Stomach smooth muscle (tissue), 2 donors: Measurements from ENCODE around the gene PDE4B.
"Not testable (repeated sequence)": the region's sequence is repeated elsewhere in the genome, so short reads cannot be mapped to it uniquely, and the experiment has no call there.

ENCODE experiments used
- H3K27ac ChIP-seq: one replicate; pipeline ENCODE4 v1.7.0; 2013; ENCODE audit warnings: mild to moderate bottlenecking, low read length, inconsistent platforms
- H3K27me3 ChIP-seq, 2 donors: one replicate each; pipeline ENCODE4 v1.7.0; 2013; ENCODE audit warnings: low read length in 2 of 2; ENCODE audit not compliant: insufficient read depth in 2 of 2, control insufficient read depth in 1 of 2
- H3K36me3 ChIP-seq, 2 donors: one replicate each; pipeline ENCODE4 v1.7.0; 2013; ENCODE audit warnings: low read length in 2 of 2; ENCODE audit not compliant: control insufficient read depth in 2 of 2, insufficient read depth in 2 of 2
- H3K4me1 ChIP-seq: one replicate; pipeline ENCODE4 v1.7.0; 2013; ENCODE audit warnings: low read length; ENCODE audit not compliant: control insufficient read depth, insufficient read depth
- H3K4me3 ChIP-seq, 2 donors: one replicate each; pipeline ENCODE4 v1.7.0; 2013; ENCODE audit warnings: low read length in 2 of 2
- H3K9ac ChIP-seq, 2 donors: one replicate each; pipeline ENCODE4 v1.7.0; 2013; ENCODE audit warnings: low read length in 2 of 2, mild to moderate bottlenecking in 1 of 2
- H3K9me3 ChIP-seq, 2 donors: one replicate each; pipeline ENCODE4 v1.7.0; 2013; ENCODE audit warnings: low read length in 2 of 2; ENCODE audit not compliant: control insufficient read depth in 2 of 2
- donor health status: healthy.
- donor health status: Pancreatic carcinoma.

PDE4B gene

GRCh38 chr1:66083003-66083402 is 290.3 kb downstream of the PDE4B start:
- Histone ChIP-seq H3K4me3 (no peak overlapping the region), H3K4me1 (no peaks in the 10 kb centered on the region), H3K27me3 (no peaks in the 10 kb centered on the region), H3K9ac (no peak overlapping the region), H3K9me3 (no peaks in the 10 kb centered on the region), H3K36me3 (no peaks in the 10 kb centered on the region), H3K27ac (no peak overlapping the region)

GRCh38 chr1:66084442-66084841 is 291.7 kb downstream of the PDE4B start:
- Histone ChIP-seq H3K27ac (no peak overlapping the region), H3K4me1 (no peaks in the 10 kb centered on the region), H3K27me3 (no peaks in the 10 kb centered on the region), H3K9ac (no peak overlapping the region), H3K4me3 (no peak overlapping the region), H3K36me3 (no peaks in the 10 kb centered on the region), H3K9me3 (no peaks in the 10 kb centered on the region)

GRCh38 chr1:66085600-66085999 is 292.9 kb downstream of the PDE4B start:
- H3K4me3 ChIP-seq = no peak overlapping the region
- no peaks in the 10 kb centered on the region for H3K36me3 ChIP-seq
- no peaks in the 10 kb centered on the region for H3K4me1 ChIP-seq
- H3K27ac ChIP-seq = no peak overlapping the region
- H3K27me3 ChIP-seq = no peaks in the 10 kb centered on the region
- no peaks in the 10 kb centered on the region for H3K9me3 ChIP-seq
- no peak overlapping the region for H3K9ac ChIP-seq

- no peaks in the 10 kb centered on the region for H3K36me3 ChIP-seq
- H3K27me3 ChIP-seq = no peaks in the 10 kb centered on the region
- no peaks in the 10 kb centered on the region for H3K4me1 ChIP-seq
- H3K27ac ChIP-seq = no peak overlapping the region
- H3K9me3 ChIP-seq = no peaks in the 10 kb centered on the region
- H3K9ac ChIP-seq = no peak overlapping the region
- H3K4me3 ChIP-seq = no peak overlapping the region
Observed at GRCh38 chr1:66088787-66089186, 296.1 kb downstream of the PDE4B start.

GRCh38 chr1:66090859-66091457 is 298.3 kb downstream of the PDE4B start:
- no peaks in the 10 kb centered on the region for H3K9me3 ChIP-seq
- no peak overlapping the region for H3K9ac ChIP-seq

GRCh38 chr1:66095190-66095589 is 302.5 kb downstream of the PDE4B start:
- Histone ChIP-seq H3K36me3 (no peaks in the 10 kb centered on the region), H3K27me3 (no peaks in the 10 kb centered on the region), H3K9ac (no peak overlapping the region), H3K27ac (no peak overlapping the region), H3K9me3 (no peaks in the 10 kb centered on the region), H3K4me3 (no peak overlapping the region), H3K4me1 (no peaks in the 10 kb centered on the region)

More at GRCh38 chr1:66090859-66091457, 298.3 kb downstream of the PDE4B start:
- no peaks in the 10 kb centered on the region for H3K36me3 ChIP-seq
- no peak overlapping the region for H3K27ac ChIP-seq
- no peaks in the 10 kb centered on the region for H3K4me1 ChIP-seq
- no peaks in the 10 kb centered on the region for H3K27me3 ChIP-seq
- H3K4me3 ChIP-seq = no peak overlapping the region

GRCh38 chr1:66100959-66101358 is 308.3 kb downstream of the PDE4B start:
- not testable (repeated sequence) for H3K27me3 ChIP-seq, H3K4me3 ChIP-seq, H3K9ac ChIP-seq, H3K36me3 ChIP-seq, H3K27ac ChIP-seq, H3K9me3 ChIP-seq, H3K4me1 ChIP-seq

GRCh38 chr1:66104076-66104475 is 311.4 kb downstream of the PDE4B start:
- not testable (repeated sequence) for H3K4me3 ChIP-seq, H3K9ac ChIP-seq, H3K27ac ChIP-seq, H3K9me3 ChIP-seq, H3K27me3 ChIP-seq, H3K4me1 ChIP-seq, H3K36me3 ChIP-seq

- Histone ChIP-seq H3K4me1 (no peaks in the 10 kb centered on the region), H3K27ac (no peak overlapping the region), H3K36me3 (no peaks in the 10 kb centered on the region), H3K9ac (no peak overlapping the region), H3K27me3 (no peaks in the 10 kb centered on the region), H3K4me3 (no peak overlapping the region), H3K9me3 (no peaks in the 10 kb centered on the region)
Observed at GRCh38 chr1:66108624-66109023, 315.9 kb downstream of the PDE4B start.

GRCh38 chr1:66112744-66113400 is 320.2 kb downstream of the PDE4B start:
- Histone ChIP-seq H3K4me1 (no peaks in the 10 kb centered on the region), H3K27ac (no peak overlapping the region), H3K9ac (no peak overlapping the region), H3K36me3 (no peaks in the 10 kb centered on the region), H3K4me3 (no peak overlapping the region), H3K9me3 (no peaks in the 10 kb centered on the region), H3K27me3 (no peaks in the 10 kb centered on the region)

- H3K36me3 ChIP-seq = no peaks in the 10 kb centered on the region
- no peaks in the 10 kb centered on the region for H3K9me3 ChIP-seq
- H3K4me3 ChIP-seq = no peak overlapping the region
- H3K9ac ChIP-seq = no peak overlapping the region
- H3K27ac ChIP-seq = no peak overlapping the region
- H3K4me1 ChIP-seq = no peaks in the 10 kb centered on the region
- no peaks in the 10 kb centered on the region for H3K27me3 ChIP-seq
Observed at GRCh38 chr1:66119148-66119547, 326.5 kb downstream of the PDE4B start.
